ENCODE results near the gene TMEM271.

The TMEM271 gene

DNA sequence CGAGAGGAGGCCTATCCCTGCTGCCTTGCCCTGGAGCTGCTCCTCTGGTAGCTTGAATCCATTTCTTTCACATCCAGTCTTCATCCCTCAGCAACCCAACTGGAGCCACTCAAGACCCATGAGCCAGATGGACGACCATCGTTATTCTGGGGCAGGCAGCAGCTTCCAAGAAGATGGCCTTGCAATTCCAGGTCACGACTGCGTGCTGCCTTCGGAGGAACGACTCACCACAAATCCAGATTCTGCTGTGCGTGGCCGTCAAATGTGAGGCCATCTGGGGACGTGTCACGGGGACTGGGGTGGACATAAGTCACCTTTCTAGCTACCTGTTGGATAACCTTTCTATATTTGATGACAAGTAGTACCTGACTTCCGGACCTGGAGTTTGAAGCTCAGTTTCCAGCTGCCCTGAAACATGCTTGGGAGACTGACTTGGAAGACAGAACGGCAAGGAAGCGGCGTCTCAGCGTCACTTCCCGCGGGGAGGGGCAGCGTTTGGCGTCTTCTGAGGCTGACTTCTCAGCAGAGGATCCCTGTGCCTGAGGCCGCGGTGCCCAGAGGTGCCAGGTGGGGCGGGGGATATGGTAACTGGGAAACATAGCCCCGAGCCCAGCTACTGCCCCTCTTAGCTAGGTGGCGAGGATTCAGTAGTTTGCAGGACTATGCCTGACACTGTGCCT is 11.7 kb upstream of the TMEM271 start:
- Histone ChIP-seq H3K4me3 (ENCODE audit: severe bottlenecking) (no peak overlapping the region), H3K36me3 (ENCODE audit: low read depth) (no peaks in the 10 kb centered on the region), H3K27me3 (ENCODE audit: insufficient read depth, poor library complexity, severe bottlenecking) (peaks cover 3% of the 10 kb centered on the region), H3K9me3 (ENCODE audit: severe bottlenecking) (no peaks in the 10 kb centered on the region), H3K4me1 (ENCODE audit: insufficient read depth, poor library complexity, severe bottlenecking) (no peaks in the 10 kb centered on the region), H3K27ac (ENCODE audit: poor library complexity, severe bottlenecking) (no peak overlapping the region)
- DNase-seq (ENCODE audit: low spot score) (no peak), ATAC-seq (ENCODE audit: low read depth) (no peak)
- TF ChIP-seq, protein P1, sequence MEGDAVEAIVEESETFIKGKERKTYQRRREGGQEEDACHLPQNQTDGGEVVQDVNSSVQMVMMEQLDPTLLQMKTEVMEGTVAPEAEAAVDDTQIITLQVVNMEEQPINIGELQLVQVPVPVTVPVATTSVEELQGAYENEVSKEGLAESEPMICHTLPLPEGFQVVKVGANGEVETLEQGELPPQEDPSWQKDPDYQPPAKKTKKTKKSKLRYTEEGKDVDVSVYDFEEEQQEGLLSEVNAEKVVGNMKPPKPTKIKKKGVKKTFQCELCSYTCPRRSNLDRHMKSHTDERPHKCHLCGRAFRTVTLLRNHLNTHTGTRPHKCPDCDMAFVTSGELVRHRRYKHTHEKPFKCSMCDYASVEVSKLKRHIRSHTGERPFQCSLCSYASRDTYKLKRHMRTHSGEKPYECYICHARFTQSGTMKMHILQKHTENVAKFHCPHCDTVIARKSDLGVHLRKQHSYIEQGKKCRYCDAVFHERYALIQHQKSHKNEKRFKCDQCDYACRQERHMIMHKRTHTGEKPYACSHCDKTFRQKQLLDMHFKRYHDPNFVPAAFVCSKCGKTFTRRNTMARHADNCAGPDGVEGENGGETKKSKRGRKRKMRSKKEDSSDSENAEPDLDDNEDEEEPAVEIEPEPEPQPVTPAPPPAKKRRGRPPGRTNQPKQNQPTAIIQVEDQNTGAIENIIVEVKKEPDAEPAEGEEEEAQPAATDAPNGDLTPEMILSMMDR (IDR thresholded peaks at IDR 0.05; ENCODE audit: poor library complexity, severe bottlenecking), result no peak

DNA sequence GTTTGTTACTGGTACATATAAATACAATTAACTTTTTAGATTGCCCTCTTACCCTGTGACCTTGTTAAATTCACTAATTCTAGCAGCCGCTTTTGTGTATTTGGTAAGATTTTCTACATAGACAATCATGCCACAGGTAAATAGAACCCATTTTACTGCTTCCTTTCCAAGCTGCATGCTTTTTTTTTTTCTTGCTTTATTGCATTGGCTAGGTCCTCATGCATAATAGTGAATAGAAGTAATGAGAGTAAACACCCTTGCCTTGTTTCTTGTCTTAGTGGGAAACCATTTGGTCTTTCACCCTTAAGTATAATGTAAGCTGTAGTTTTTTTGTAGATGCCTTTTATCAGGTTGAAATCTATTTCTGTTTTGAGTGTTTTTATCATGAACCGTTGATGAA is 7.7 kb upstream of the TMEM271 start:
- Histone ChIP-seq H3K27me3 (ENCODE audit: insufficient read depth, poor library complexity, severe bottlenecking) (peaks cover 33% of the 10 kb centered on the region), H3K27ac (ENCODE audit: poor library complexity, severe bottlenecking) (no peak overlapping the region), H3K4me1 (ENCODE audit: insufficient read depth, poor library complexity, severe bottlenecking) (no peaks in the 10 kb centered on the region), H3K4me3 (ENCODE audit: severe bottlenecking) (no peak overlapping the region), H3K36me3 (ENCODE audit: low read depth) (no peaks in the 10 kb centered on the region), H3K9me3 (ENCODE audit: severe bottlenecking) (no peaks in the 10 kb centered on the region)
- TF ChIP-seq, protein P1 (IDR thresholded peaks at IDR 0.05; ENCODE audit: poor library complexity, severe bottlenecking), result no peak
- ATAC-seq (ENCODE audit: low read depth) (no peak), DNase-seq (ENCODE audit: low spot score) (no peak)

- DNase-seq (ENCODE audit: low spot score), result no peak
- TF ChIP-seq, protein P1 (IDR thresholded peaks at IDR 0.05; ENCODE audit: poor library complexity, severe bottlenecking), result no peak
Measured at GRCh38 chr4:581753-582361, 5.8 kb upstream of the TMEM271 start.

DNA sequence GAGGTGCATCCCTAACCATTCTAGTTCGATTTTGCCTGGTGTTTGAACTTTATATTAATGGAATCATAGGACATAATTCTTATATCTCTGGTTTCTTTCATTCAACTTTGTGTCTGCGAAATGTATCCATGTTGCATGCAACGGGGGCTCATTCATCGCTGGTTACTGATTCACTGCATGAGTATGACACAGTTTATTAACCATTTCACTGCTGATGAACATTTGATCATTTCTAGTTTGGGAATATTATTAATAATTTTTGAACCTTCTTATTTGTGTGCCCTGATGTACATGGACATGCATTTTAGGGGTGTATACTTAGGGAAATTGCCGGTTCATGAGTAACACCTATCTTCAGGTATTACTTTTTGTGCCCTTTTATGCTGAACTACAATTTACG is 5.1 kb upstream of the TMEM271 start:
- DNase-seq (ENCODE audit: low spot score) (no peak), ATAC-seq (ENCODE audit: low read depth) (no peak)
- Histone ChIP-seq H3K9me3 (ENCODE audit: severe bottlenecking) (no peaks in the 10 kb centered on the region), H3K4me3 (ENCODE audit: severe bottlenecking) (no peak overlapping the region), H3K27me3 (ENCODE audit: insufficient read depth, poor library complexity, severe bottlenecking) (peaks cover 57% of the 10 kb centered on the region), H3K36me3 (ENCODE audit: low read depth) (no peaks in the 10 kb centered on the region), H3K27ac (ENCODE audit: poor library complexity, severe bottlenecking) (no peak overlapping the region), H3K4me1 (ENCODE audit: insufficient read depth, poor library complexity, severe bottlenecking) (no peaks in the 10 kb centered on the region)
- TF ChIP-seq, protein P1 (IDR thresholded peaks at IDR 0.05; ENCODE audit: poor library complexity, severe bottlenecking), result no peak

More at GRCh38 chr4:581753-582361, 5.8 kb upstream of the TMEM271 start:
- Histone ChIP-seq H3K27ac (ENCODE audit: poor library complexity, severe bottlenecking) (no peak overlapping the region), H3K36me3 (ENCODE audit: low read depth) (no peaks in the 10 kb centered on the region), H3K9me3 (ENCODE audit: severe bottlenecking) (no peaks in the 10 kb centered on the region), H3K4me3 (ENCODE audit: severe bottlenecking) (no peak overlapping the region), H3K27me3 (ENCODE audit: insufficient read depth, poor library complexity, severe bottlenecking) (peaks cover 53% of the 10 kb centered on the region), H3K4me1 (ENCODE audit: insufficient read depth, poor library complexity, severe bottlenecking) (no peaks in the 10 kb centered on the region)
- ATAC-seq (ENCODE audit: low read depth), result no peak

Measured in RWPE2 (cell line).